Peyer's patch (tissue), 4 donors: Measurements from ENCODE around the gene PLPP3. TPM values are rescaled to one million over a fixed set of nuclear protein-coding genes. Genes with fewer than 3 reads are reported as not detected.

ENCODE experiments used
- DNase-seq, 3 donors: peaks; one replicate each; pipeline ENCODE4 v3.0.0-alpha.2; 2017 to 2019
- H3K27ac ChIP-seq, 4 donors: fragments of 200-600 bp; sonication (generic); one replicate each; pipeline ENCODE4 v1.5.1; 2016 to 2019
- H3K27me3 ChIP-seq, 2 donors: fragments of 200-600 bp; sonication (generic); one replicate each; pipeline ENCODE4 v1.5.1; 2019
- H3K36me3 ChIP-seq, 3 donors: fragments of 200-600 bp; sonication (generic); one replicate each; pipeline ENCODE4 v1.5.1; 2016 to 2019
- H3K4me1 ChIP-seq, 4 donors: fragments of 200-600 bp; sonication (generic); one replicate each; pipeline ENCODE4 v1.5.1; 2016 to 2019
- H3K4me3 ChIP-seq, 4 donors: fragments of 200-600 bp; sonication (generic); 1 replicate in 3 of 4; 2 replicates in 1 of 4; pipeline ENCODE4 v1.5.1; 2016 to 2019; ENCODE audit warnings: mild to moderate bottlenecking in 1 of 4
- H3K9me3 ChIP-seq, 4 donors: fragments of 200-600 bp; sonication (generic); one replicate each; pipeline ENCODE4 v1.5.1; 2016 to 2019; ENCODE audit warnings: mild to moderate bottlenecking in 1 of 4
- CTCF ChIP-seq, 6 experiments: fragments of 450-650 bp in 4 of 6; fragments of 200-600 bp in 2 of 6; sonication (generic) in 1 of 6; IDR thresholded peaks; one replicate each; pipeline ENCODE4 v1.5.1; 2017 to 2019; ENCODE audit warnings: antibody characterized with exemption in 6 of 6, mild to moderate bottlenecking in 3 of 6, moderate library complexity in 1 of 6
- POLR2A ChIP-seq, 2 donors: fragments of 450-650 bp; IDR thresholded peaks; one replicate each; pipeline ENCODE4 v1.5.1; 2017; ENCODE audit warnings: antibody characterized with exemption in 2 of 2, mild to moderate bottlenecking in 2 of 2, moderate library complexity in 2 of 2
- total RNA-seq, 4 donors: library from RNA; depleted of rRNA; stranded (reverse); fragments of >200 nt; gene quantifications; one replicate each; pipeline ENCODE4 v1.1.0, GENCODE V29; 2016

Gene PLPP3
- total RNA-seq, 4 donors from 2014 or later = 27.0 to 63.7 (median 37.6) TPM

- Histone ChIP-seq H3K36me3 (no peaks in the 10 kb centered on the region), H3K27me3 (no peaks in the 10 kb centered on the region), H3K27ac (no peak overlapping the region), H3K9me3 (no peaks in the 10 kb centered on the region), H3K4me1 (peaks cover 0 to 6% (median 2%) of the 10 kb centered on the region in 4 donors), H3K4me3 (no peak overlapping the region)
- no peak for DNase-seq
- TF ChIP-seq CTCF (IDR thresholded peaks at IDR 0.05) = no peak
- no peak for TF ChIP-seq POLR2A (IDR thresholded peaks at IDR 0.05)
Measured at GRCh38 chr1:56550138-56550858, 29.1 kb downstream of the PLPP3 start.

GRCh38 chr1:56548571-56548970 lies 30.8 kb downstream of the PLPP3 start:
- no peaks in the 10 kb centered on the region for H3K36me3 ChIP-seq

GRCh38 chr1:56547977-56548376 lies 31.4 kb downstream of the PLPP3 start:
- H3K4me3 ChIP-seq = no peak overlapping the region
- H3K27ac ChIP-seq = no peak overlapping the region
- peak in 1 of 3 donors; percentile 53 for DNase-seq
- peaks cover 0 to 7% (median 3%) of the 10 kb centered on the region in 4 donors for H3K4me1 ChIP-seq
- no peaks in the 10 kb centered on the region for H3K9me3 ChIP-seq
- no peaks in the 10 kb centered on the region for H3K27me3 ChIP-seq
- no peaks in the 10 kb centered on the region for H3K36me3 ChIP-seq
- no peak for TF ChIP-seq POLR2A (IDR thresholded peaks at IDR 0.05)
- no peak for TF ChIP-seq CTCF (IDR thresholded peaks at IDR 0.05)

More at GRCh38 chr1:56548571-56548970, 30.8 kb downstream of the PLPP3 start:
- Histone ChIP-seq H3K4me3 (no peak overlapping the region), H3K9me3 (no peaks in the 10 kb centered on the region), H3K27ac (no peak overlapping the region), H3K4me1 (peaks cover 0 to 7% (median 3%) of the 10 kb centered on the region in 4 donors), H3K27me3 (no peaks in the 10 kb centered on the region)
- no peak for TF ChIP-seq CTCF (IDR thresholded peaks at IDR 0.05)
- TF ChIP-seq POLR2A (IDR thresholded peaks at IDR 0.05) = no peak
- DNase-seq = no peak

DNA sequence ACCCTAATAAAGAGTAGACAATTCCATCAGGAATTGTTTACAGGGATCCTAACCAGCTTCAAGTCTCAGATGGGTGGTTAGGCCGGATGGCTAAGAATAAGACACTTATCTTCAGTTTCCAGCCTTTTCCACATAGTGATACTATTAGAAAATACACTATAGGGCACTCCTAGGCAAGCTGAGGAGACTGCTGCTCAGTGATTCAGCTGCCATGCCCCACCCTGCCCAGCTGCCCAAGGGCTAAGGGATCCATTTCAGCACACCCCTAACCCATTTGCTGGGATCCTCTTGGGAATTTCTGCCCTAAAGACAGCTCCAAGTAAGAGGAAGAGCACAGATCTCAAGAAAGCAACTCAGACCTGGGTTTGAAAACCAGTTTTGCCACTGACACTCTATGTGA lies 31.9 kb downstream of the PLPP3 start:
- no peak for DNase-seq
- H3K4me1 ChIP-seq = peaks cover 0 to 7% (median 3%) of the 10 kb centered on the region in 4 donors
- H3K27me3 ChIP-seq = no peaks in the 10 kb centered on the region
- H3K36me3 ChIP-seq = no peaks in the 10 kb centered on the region
- H3K27ac ChIP-seq = no peak overlapping the region
- no peak overlapping the region for H3K4me3 ChIP-seq
- H3K9me3 ChIP-seq = no peaks in the 10 kb centered on the region
- TF ChIP-seq POLR2A (IDR thresholded peaks at IDR 0.05) = no peak
- TF ChIP-seq CTCF (IDR thresholded peaks at IDR 0.05) = no peak

DNA sequence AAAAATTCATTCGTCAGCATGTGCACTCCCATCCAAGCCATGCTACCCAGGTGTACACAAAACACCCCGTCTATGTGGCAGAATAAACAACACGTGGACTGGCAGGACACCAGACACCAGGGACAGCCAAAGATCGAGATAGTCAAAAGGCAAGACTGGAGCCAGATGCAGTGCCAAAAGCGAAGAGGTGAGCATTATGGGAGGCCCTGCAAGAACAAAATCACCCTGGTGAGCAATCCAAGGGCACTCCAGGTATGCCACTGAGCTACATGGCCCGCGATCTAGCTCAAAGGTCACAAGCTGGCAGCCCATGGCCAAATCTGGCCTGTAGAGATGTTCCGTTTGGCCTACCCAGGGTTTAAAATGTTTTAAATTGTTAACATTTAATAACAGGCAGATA lies 33.7 kb downstream of the PLPP3 start:
- Histone ChIP-seq H3K9me3 (no peaks in the 10 kb centered on the region), H3K4me3 (no peak overlapping the region), H3K27me3 (no peaks in the 10 kb centered on the region), H3K36me3 (no peaks in the 10 kb centered on the region), H3K27ac (no peak overlapping the region), H3K4me1 (peaks cover 0 to 7% (median 3%) of the 10 kb centered on the region in 4 donors)
- no peak for TF ChIP-seq POLR2A (IDR thresholded peaks at IDR 0.05)
- TF ChIP-seq CTCF (IDR thresholded peaks at IDR 0.05) = no peak
- DNase-seq = no peak
